GM19438 (cell line): ENCODE measurements around the gene IFNK.

Source experiments
- ATAC-seq: cut with Tn5 transposase; IDR thresholded peaks from one replicate; pipeline ENCODE4 v1.9.1; 2021; ENCODE audit warnings: low read depth; ENCODE audit not compliant: unreplicated experiment

Gene IFNK

GRCh38 chr9:27510780-27511179 lies 13.3 kb upstream of the IFNK start:
- no peak for ATAC-seq

DNA sequence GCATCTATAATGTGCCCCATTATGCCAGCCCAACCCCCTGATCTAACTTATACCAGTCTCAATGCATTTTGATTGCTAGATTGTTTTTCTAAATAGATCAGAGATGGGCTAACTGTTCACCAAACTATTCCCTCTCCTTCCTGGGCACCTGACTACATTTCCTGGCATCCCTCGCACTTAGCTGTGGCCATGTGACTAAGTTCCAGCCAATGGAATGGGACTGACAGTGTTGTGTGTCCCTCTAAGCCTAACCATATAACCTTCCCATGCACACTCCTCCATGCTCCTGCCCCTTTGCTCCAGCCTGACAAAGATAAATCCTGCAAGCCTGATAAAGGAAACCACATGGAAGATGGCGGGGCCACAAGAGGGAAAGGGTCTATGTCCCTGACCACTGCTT lies 12.3 kb upstream of the IFNK start:
- ATAC-seq, result no peak

GRCh38 chr9:27514551-27514950 lies 9.5 kb upstream of the IFNK start:
- no peak for ATAC-seq

DNA sequence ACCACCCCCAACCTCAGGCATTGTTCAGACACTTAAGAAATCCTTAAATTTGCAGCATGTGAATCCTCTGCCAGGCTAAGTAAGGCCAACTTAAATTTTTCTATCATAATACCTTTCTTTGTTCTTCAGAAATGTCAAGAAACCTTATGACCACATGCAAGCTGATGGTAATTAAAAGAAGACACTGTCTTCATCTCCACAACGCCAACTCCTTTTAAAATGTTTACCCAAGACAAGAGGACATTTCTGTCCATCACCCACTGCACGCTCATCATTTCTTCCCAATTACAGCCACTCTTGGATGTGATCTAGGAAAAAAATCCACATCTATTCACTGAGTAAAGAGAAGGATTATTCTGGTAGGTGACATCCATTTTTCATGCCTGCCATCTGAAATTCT lies 6.1 kb upstream of the IFNK start:
- ATAC-seq, result no peak

DNA sequence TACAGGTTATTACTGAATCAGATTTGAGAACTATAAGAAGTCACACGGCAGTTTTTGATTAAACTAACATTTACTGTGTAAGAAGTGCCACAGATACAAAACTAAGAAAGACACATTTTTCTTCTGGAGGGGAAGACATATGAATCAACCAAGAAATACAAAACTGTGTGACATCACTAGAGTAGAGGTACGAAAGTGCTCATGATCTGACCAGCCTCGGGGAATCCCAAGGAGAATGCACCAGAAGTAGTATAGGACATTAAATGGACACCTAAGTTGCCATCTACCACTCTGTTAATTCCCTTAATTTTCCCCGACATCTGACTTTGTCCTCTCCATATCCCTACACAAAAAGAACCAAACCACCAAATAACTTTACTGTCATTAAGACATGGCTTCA lies 5.3 kb upstream of the IFNK start:
- ATAC-seq, result no peak

DNA sequence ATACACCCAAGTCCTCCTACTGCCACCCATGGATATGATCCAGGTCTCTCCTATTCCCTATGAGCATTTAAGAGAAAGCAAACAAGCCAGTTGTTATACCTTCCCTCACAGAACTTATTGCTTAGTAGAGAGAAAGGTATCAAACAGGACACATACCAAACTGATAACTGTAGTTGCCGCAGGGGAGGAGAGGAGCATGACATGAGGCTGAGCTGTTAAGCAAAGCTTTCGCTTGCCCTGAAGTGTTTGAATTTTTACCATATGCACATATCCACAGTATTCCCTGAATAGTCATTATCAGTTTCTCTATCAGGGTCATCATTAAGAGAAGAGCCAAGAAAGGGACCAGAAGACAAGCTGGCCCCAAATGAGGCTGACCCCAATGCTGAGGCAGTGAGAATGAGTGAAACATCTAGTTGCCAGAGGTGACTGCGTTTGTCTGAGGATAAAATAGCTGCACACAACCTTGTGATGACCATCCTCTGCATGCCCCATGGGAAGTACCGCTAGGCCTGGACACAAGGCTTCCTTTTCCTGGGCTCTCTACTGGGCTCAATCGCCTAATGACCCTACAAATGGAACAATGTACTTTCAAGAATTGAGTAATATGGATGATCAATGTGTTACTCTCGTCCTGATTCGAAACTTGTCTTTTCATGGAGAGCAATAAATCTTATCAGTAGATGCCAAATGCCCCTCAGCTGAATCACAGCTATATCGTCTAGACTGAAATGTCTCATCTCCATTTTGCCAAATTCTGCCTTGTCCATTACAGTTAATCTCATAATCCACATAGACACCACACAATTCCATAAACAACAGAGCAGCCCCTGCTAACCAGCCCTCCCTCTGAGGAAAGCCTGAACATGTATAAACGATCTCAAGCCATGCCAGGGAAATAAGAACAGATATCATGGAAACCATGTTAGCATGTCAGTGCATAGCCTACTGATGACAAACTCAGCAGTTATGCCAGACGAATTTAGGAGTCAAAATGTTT lies 4.3 kb upstream of the IFNK start:
- no peak for ATAC-seq

GRCh38 chr9:27520986-27521385 lies 3.1 kb upstream of the IFNK start:
- no peak for ATAC-seq

- ATAC-seq, result no peak
Measured at GRCh38 chr9:27523141-27523540, 949 bp upstream of the IFNK start.

GRCh38 chr9:27527702-27528075 lies 3.6 kb downstream of the IFNK start:
- no peak for ATAC-seq

DNA sequence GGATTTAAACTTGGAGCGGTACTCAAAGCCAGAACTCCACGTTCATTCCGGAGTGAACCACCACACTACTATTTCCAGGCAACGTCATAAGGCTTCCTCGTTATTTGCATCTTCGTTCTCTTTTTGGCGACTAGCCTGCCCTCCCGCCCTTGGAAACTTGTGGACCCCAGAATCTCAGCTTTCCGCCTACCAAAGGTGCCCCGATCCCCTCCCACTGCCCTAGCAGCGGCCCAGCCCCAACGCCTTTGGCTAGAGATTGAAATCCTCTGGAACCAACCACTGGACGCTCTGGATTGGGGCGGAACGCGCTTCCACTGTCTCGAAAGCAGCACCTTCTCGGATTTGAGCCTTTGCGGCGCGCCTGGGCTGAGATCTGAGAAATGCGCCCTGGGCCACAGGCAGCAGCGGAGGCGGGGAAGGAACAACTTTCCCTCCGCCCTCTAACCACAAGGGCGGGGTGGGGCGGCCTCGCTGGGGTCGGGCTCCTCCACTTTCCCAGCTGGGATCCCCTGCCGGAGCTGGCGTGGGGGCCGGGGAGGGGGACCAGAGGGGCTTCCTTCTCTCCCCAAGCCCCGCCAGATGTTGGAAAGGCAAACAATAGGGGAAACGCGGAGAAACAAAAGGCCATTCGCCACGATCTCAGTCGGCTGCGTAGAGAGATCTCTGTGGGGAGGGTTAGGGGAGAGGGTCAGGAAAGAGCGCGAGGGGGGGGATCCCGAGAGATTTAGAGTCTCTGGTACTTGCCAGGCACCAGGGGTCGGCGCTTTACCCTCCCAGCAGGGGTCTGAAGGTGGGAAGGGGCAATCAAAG lies 4.2 kb downstream of the IFNK start:
- peak; percentile 52 for ATAC-seq

DNA sequence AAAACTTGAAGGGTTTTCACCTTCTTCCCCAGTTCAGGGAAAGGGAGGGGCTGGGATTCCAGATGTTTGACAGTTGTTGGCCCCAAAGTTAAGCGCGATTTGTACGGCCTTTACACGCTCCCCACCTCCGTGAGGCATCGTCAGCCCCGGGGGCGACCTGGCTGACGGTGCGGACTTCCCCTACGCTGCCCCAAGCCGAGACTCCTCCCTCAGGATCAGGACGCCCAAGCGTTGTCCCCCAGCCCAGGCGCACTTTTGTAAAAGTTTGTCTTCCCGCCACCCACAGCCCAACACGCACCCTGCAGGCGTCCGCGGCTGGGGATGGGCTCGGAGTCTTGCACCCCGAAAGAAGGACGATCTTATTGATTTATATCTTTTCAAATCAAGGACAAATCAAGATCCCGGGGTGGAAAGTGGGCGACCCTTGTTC lies 4.8 kb downstream of the IFNK start:
- ATAC-seq, result peak; percentile 48

- ATAC-seq, result peak; percentile 68
Measured at GRCh38 chr9:27529316-27530278, 5.5 kb downstream of the IFNK start, which contains the start of gene MOB3B. Gene MOB3B (minus strand): TSS chr9:27529814. CDS start chr9:27455550, 74,264 bp downstream.

DNA sequence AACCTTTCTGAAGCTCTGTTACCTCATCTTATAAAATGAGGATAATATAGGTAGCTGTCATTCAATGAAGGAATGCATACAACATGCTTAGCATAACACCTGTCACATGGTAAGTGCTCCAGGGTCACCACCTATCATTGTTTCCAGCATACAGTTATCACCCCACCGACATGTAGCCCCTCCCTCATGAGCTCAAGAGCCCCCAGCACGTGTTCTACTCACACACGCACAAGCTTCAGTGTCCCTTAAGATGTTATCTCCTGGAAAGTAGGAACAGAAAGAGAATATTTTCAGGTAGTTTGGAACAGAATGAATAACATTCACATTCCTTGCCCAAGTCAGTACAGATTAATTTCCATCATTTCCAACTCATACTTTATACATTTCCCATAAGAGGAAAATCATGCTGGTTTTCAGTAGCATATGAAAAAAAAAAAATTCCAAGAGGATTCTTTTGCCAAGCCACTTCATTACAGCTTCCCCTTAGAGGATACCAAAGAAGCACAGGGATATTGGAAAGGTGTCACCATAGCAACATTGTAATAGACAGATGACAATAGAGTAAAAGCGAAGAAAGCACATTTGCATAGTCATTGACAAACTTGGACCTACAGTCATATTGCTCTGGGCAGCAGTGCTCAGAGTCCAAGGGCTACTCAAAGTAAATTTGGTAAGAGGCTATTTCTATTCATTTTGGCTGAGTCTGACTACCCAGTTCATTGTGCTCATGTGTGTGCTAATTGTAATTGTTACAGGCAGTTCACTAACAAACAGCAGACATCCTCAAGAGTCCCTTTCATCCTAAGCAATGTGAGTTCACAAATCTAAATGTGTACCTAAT lies 7.0 kb downstream of the IFNK start:
- ATAC-seq, result no peak

DNA sequence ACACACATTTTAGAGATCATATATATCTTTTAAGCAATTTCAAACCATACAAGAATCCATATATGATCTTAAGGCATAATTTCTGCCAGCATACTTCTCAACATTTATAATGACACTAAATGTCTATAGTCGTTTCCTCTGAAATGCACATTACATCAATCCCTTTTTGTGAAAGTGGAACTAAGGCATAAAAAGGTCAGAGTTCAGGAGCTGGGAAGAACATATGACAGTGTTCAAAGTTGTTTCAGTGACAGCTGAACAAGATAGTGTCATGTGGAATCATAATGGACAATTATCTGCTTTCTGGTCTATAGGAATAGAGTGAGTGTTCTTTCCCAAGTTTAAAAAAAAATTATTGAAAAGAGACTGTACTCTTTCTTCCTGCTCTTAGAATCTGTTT lies 8.0 kb downstream of the IFNK start:
- no peak for ATAC-seq

DNA sequence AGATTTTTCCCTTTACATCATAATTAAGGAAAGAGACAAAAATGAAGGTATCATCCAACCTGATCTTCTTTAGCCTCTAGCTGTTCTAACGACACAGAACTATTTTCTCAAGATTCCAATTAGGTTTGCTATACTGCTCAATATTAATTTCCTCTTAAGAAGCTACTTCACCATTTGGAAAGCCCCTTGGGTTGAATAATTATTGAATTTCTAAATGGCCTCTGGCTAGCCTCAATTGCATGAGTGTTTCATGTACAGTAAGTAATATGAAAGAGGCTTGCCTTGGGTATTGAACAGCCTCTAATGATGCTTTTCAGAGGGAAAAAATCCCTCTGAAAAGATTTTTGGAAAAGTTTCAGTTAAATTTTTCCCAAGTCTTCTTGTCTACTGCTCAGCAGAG lies 9.2 kb downstream of the IFNK start:
- no peak for ATAC-seq

DNA sequence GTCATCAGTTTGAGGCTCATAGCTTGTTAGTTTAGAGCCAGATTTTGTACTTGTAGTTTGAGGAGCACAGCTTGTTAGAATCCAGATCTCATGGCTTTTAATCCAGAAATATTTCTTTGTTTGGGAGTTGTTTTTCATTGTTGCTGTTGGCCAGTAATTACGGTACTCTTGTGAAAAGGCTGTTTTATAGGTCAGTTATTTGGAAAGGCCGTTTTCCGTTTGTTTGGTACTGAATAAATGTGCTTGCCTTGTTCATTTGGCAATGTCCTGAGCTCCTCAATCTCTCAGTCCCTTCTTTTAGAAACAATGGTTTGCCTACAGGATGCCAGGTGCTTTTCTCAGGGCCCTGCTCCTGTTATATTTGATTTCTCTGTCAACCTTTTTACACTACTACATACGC lies 10.0 kb downstream of the IFNK start:
- no peak for ATAC-seq

DNA sequence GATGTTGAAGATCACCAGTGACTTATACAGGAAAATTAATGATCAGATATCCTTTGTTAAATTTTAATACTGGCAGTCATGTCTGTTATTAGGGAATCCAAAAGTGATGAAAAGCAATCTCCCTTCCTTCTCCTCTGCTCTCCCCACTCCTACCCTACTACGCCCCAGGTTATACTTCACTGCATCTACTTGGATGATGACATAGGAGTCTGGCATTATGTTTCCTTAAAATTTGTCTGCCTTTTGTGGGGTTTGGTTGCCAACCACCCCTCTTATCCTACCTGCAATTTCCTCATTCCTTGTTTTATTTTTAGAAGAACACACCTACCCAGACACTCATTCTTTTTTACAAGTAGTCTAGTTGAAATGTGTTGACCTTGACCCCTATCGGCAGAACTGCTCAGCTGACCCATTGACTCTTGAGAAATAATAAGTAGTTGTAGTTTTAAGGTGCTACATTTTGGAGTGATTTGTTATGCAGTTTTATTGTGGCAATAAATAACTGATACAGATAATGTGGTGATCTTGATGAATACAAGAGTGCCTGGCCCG lies 10.6 kb downstream of the IFNK start:
- ATAC-seq, result no peak

DNA sequence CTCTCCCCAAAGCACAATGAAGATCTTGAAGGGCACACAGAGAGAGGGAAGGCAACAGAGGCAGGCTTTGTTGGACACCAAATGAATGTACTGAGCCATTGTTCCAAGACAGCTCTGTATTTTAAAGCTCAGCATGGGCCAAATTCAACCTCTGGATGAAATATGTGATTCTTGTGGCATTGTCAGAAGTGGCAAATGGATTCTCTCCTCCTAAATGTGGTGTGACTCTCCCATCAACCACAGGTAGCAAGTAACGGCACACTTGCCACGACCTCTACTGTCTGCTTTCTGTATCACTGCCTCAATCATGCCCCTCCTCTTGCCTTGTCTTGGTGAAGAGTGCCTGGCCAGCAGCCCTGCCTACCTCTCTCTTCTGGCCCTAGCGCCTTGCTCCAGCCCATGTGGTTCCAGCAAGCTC lies 11.6 kb downstream of the IFNK start:
- ATAC-seq, result peak; percentile 59

- ATAC-seq, result no peak
Measured at GRCh38 chr9:27536168-27536567, 12.1 kb downstream of the IFNK start.
